Trophoblast cell (in vitro differentiated cells and primary cell): Measurements from ENCODE around the gene FRAS1.

ENCODE experiments used
- DNase-seq, 2 donors: peaks; one replicate each; pipeline ENCODE4 v3.0.0-alpha.2; 2016
- H2AFZ ChIP-seq: 2 replicates; pipeline ENCODE4 v1.6.1; 2013; ENCODE audit warnings: low read length, moderate library complexity, mild to moderate bottlenecking; ENCODE audit not compliant: insufficient read depth, poor library complexity
- H2AK5ac ChIP-seq: 2 replicates; pipeline ENCODE4 v1.6.1; 2013; ENCODE audit warnings: mild to moderate bottlenecking, low read length
- H2BK120ac ChIP-seq: 2 replicates; pipeline ENCODE4 v1.6.1; 2013; ENCODE audit warnings: low read length, mild to moderate bottlenecking, moderate library complexity; ENCODE audit not compliant: insufficient read depth, poor library complexity
- H2BK12ac ChIP-seq: 2 replicates; pipeline ENCODE4 v1.6.1; 2013; ENCODE audit warnings: mild to moderate bottlenecking, low read length, moderate library complexity
- H2BK5ac ChIP-seq: 2 replicates; pipeline ENCODE4 v1.6.1; 2013; ENCODE audit warnings: low read length, low read depth, moderate library complexity, mild to moderate bottlenecking; ENCODE audit not compliant: poor library complexity
- H3K14ac ChIP-seq: 2 replicates; pipeline ENCODE4 v1.6.1; 2013; ENCODE audit warnings: mild to moderate bottlenecking, low read length
- H3K18ac ChIP-seq: 2 replicates; pipeline ENCODE4 v1.6.1; 2013; ENCODE audit warnings: mild to moderate bottlenecking, low read length
- H3K23ac ChIP-seq: 2 replicates; pipeline ENCODE4 v1.6.1; 2013; ENCODE audit warnings: low read length
- H3K27ac ChIP-seq: 2 replicates; pipeline ENCODE4 v1.5.1; 2013; ENCODE audit warnings: low read depth, mild to moderate bottlenecking, inconsistent platforms, low read length, moderate library complexity
- H3K27me3 ChIP-seq: 2 replicates; pipeline ENCODE4 v1.6.1; 2013; ENCODE audit warnings: inconsistent platforms, mild to moderate bottlenecking, low read length, moderate library complexity; ENCODE audit not compliant: insufficient read depth
- H3K36me3 ChIP-seq, 2 experiments: 1 replicate in 1 of 2; 2 replicates in 1 of 2; pipeline ENCODE4 v1.6.1; 2013; ENCODE audit warnings: low read length in 2 of 2, mild to moderate bottlenecking in 2 of 2, moderate library complexity in 1 of 2; ENCODE audit not compliant: insufficient read depth in 2 of 2, control insufficient read depth in 1 of 2
- H3K4ac ChIP-seq: 2 replicates; pipeline ENCODE4 v1.6.1; 2013; ENCODE audit warnings: low read depth, mild to moderate bottlenecking, low read length, moderate library complexity
- H3K4me1 ChIP-seq, 2 experiments: 1 replicate in 1 of 2; 2 replicates in 1 of 2; pipeline ENCODE4 v1.6.1; 2013; ENCODE audit warnings: low read length in 2 of 2, mild to moderate bottlenecking in 2 of 2, moderate library complexity in 1 of 2; ENCODE audit not compliant: insufficient read depth in 2 of 2, control insufficient read depth in 1 of 2
- H3K4me2 ChIP-seq: 2 replicates; pipeline ENCODE4 v1.6.1; 2013; ENCODE audit warnings: inconsistent platforms, mild to moderate bottlenecking, low read length, moderate library complexity
- H3K4me3 ChIP-seq: 2 replicates; pipeline ENCODE4 v1.5.1; 2013; ENCODE audit warnings: mild to moderate bottlenecking, low read depth, low read length, inconsistent platforms
- H3K79me1 ChIP-seq: one replicate; pipeline ENCODE4 v1.6.1; 2013; ENCODE audit warnings: low read length
- H3K79me2 ChIP-seq: 2 replicates; pipeline ENCODE4 v1.6.1; 2013; ENCODE audit warnings: low read length, mild to moderate bottlenecking; ENCODE audit not compliant: control insufficient read depth, insufficient read depth, poor library complexity
- H3K9ac ChIP-seq: 2 replicates; pipeline ENCODE4 v1.6.1; 2013; ENCODE audit warnings: mild to moderate bottlenecking, low read length
- H3K9me3 ChIP-seq: 2 replicates; pipeline ENCODE4 v1.6.1; 2013; ENCODE audit warnings: low read depth, mild to moderate bottlenecking, control low read depth, inconsistent platforms, low read length; ENCODE audit not compliant: insufficient read depth
- H4K12ac ChIP-seq: 2 replicates; pipeline ENCODE4 v1.6.1; 2013; ENCODE audit warnings: low read depth, mild to moderate bottlenecking, low read length, moderate library complexity
- H4K8ac ChIP-seq: 2 replicates; pipeline ENCODE4 v1.6.1; 2013; ENCODE audit warnings: low read depth, mild to moderate bottlenecking, low read length, moderate library complexity
- H4K91ac ChIP-seq: one replicate; pipeline ENCODE4 v1.6.1; 2013; ENCODE audit warnings: low read depth, mild to moderate bottlenecking, low read length, moderate library complexity
- WGBS: extraction: QIAGEN DNeasy Blood & Tissue Kit; methylation state at CpG from one replicate; pipeline ENCODE4 v1.1.7; 2013; ENCODE audit warnings: missing lambda C conversion rate; ENCODE audit not compliant: insufficient read length, insufficient coverage; ENCODE audit errors: extremely low coverage; 5-methylcytosine and 5-hydroxymethylcytosine counted together

Gene FRAS1

GRCh38 chr4:78379991-78380729 lies 323.0 kb downstream of the FRAS1 start:
- DNase-seq: no peak
- H3K14ac ChIP-seq: no peak overlapping the region
- WGBS: no CpG with 5 or more reads among the region's 4 CpGs
- no peak overlapping the region for H2BK12ac ChIP-seq
- H3K4me3 ChIP-seq: no peak overlapping the region
- H2AK5ac ChIP-seq: no peak overlapping the region
- H3K4ac ChIP-seq: no peak overlapping the region
- H3K79me2 ChIP-seq: no peaks in the 10 kb centered on the region
- no peak overlapping the region for H4K91ac ChIP-seq
- H3K27ac ChIP-seq: no peak overlapping the region
- no peaks in the 10 kb centered on the region for H3K79me1 ChIP-seq
- H2BK5ac ChIP-seq: no peak overlapping the region
- H3K23ac ChIP-seq: no peak overlapping the region
- no peaks in the 10 kb centered on the region for H3K9me3 ChIP-seq
- peaks cover 15 to 27% of the 10 kb centered on the region in 2 experiments for H3K36me3 ChIP-seq
- H3K9ac ChIP-seq: no peak overlapping the region
- no peak overlapping the region for H2BK120ac ChIP-seq
- H3K4me1 ChIP-seq: no peaks in the 10 kb centered on the region
- H3K4me2 ChIP-seq: no peak overlapping the region
- no peaks in the 10 kb centered on the region for H3K27me3 ChIP-seq
- no peak overlapping the region for H3K18ac ChIP-seq
- H4K12ac ChIP-seq: no peak overlapping the region
- H4K8ac ChIP-seq: no peak overlapping the region
- no peak overlapping the region for H2AFZ ChIP-seq

- Histone ChIP-seq H3K9me3 (no peaks in the 10 kb centered on the region), H2AK5ac (no peak overlapping the region), H3K4me3 (no peak overlapping the region), H4K12ac (no peak overlapping the region), H2BK120ac (no peak overlapping the region), H3K79me1 (no peaks in the 10 kb centered on the region), H3K27me3 (no peaks in the 10 kb centered on the region), H3K27ac (no peak overlapping the region), H3K4me1 (no peaks in the 10 kb centered on the region), H4K8ac (no peak overlapping the region), H3K79me2 (no peaks in the 10 kb centered on the region), H3K18ac (no peak overlapping the region), H3K23ac (no peak overlapping the region), H3K36me3 (peaks cover 13 to 27% of the 10 kb centered on the region in 2 experiments), H2BK5ac (no peak overlapping the region), H2AFZ (no peak overlapping the region), H3K9ac (no peak overlapping the region), H2BK12ac (no peak overlapping the region), H3K4me2 (no peak overlapping the region), H3K14ac (no peak overlapping the region), H3K4ac (no peak overlapping the region), H4K91ac (no peak overlapping the region)
- DNase-seq: no peak
Observed at GRCh38 chr4:78386679-78387078, 329.6 kb downstream of the FRAS1 start.

- H3K14ac ChIP-seq: no peak overlapping the region
- H3K79me1 ChIP-seq: no peaks in the 10 kb centered on the region
- peaks cover 1 to 3% of the 10 kb centered on the region in 2 experiments for H3K36me3 ChIP-seq
- H3K4me2 ChIP-seq: no peak overlapping the region
- no peak overlapping the region for H3K23ac ChIP-seq
- no peak overlapping the region for H4K8ac ChIP-seq
- no peak overlapping the region for H2BK12ac ChIP-seq
- no peaks in the 10 kb centered on the region for H3K4me1 ChIP-seq
- H3K27me3 ChIP-seq: no peaks in the 10 kb centered on the region
- H3K9ac ChIP-seq: no peak overlapping the region
- H2AK5ac ChIP-seq: no peak overlapping the region
- no peak overlapping the region for H4K91ac ChIP-seq
- H2AFZ ChIP-seq: no peak overlapping the region
- no peaks in the 10 kb centered on the region for H3K9me3 ChIP-seq
- H3K4ac ChIP-seq: no peak overlapping the region
- no peak overlapping the region for H3K18ac ChIP-seq
- H4K12ac ChIP-seq: no peak overlapping the region
- WGBS: no CpG with 5 or more reads among the region's 1 CpG
- no peaks in the 10 kb centered on the region for H3K79me2 ChIP-seq
- no peak overlapping the region for H2BK5ac ChIP-seq
- H2BK120ac ChIP-seq: no peak overlapping the region
- no peak for DNase-seq
- no peak overlapping the region for H3K27ac ChIP-seq
- no peak overlapping the region for H3K4me3 ChIP-seq
Observed at GRCh38 chr4:78395642-78396041, 338.5 kb downstream of the FRAS1 start.

GRCh38 chr4:78396613-78397291 lies 339.6 kb downstream of the FRAS1 start:
- Histone ChIP-seq H3K79me1 (no peaks in the 10 kb centered on the region), H4K12ac (no peak overlapping the region), H2BK120ac (no peak overlapping the region), H3K4me3 (no peak overlapping the region), H2AK5ac (no peak overlapping the region), H3K14ac (no peak overlapping the region), H3K36me3 (peaks cover 3 to 8% of the 10 kb centered on the region in 2 experiments), H3K4me1 (no peaks in the 10 kb centered on the region), H4K91ac (no peak overlapping the region), H2BK12ac (no peak overlapping the region), H3K4ac (no peak overlapping the region), H2AFZ (no peak overlapping the region), H4K8ac (no peak overlapping the region), H3K79me2 (no peaks in the 10 kb centered on the region), H3K9ac (no peak overlapping the region), H3K18ac (no peak overlapping the region), H3K9me3 (no peaks in the 10 kb centered on the region), H2BK5ac (no peak overlapping the region), H3K27ac (no peak overlapping the region), H3K23ac (no peak overlapping the region), H3K4me2 (no peak overlapping the region), H3K27me3 (no peaks in the 10 kb centered on the region)
- no CpG with 5 or more reads among the region's 4 CpGs for WGBS
- no peak for DNase-seq
